CD4-positive, CD25-positive, alpha-beta regulatory T cell (primary cell): ENCODE measurements around the gene CYBA. TPM values are rescaled to one million over a fixed set of nuclear protein-coding genes. Genes with fewer than 3 reads are reported as not detected.

Experiments
- ATAC-seq, 2 donors: fragments of 150-1000 bp; cut with Tn5 transposase; one replicate each; pipeline ENCODE4 v1.10.0; 2021; ENCODE audit warnings: low read depth in 2 of 2, moderate number of reproducible peaks in 2 of 2, moderate library complexity in 1 of 2
- DNase-seq, 3 donors: peaks; one replicate each; pipeline versions ENCODE4 v3.0.0 to v3.0.0-alpha.2; 2012 to 2022; ENCODE audit warnings: mixed read lengths in 1 of 3
- H3K27ac ChIP-seq: one replicate; pipeline ENCODE4 v1.7.0; 2013; ENCODE audit warnings: mild to moderate bottlenecking, low read length; ENCODE audit not compliant: insufficient read depth, poor library complexity, severe bottlenecking
- H3K27me3 ChIP-seq: one replicate; pipeline ENCODE4 v1.7.0; 2013; ENCODE audit warnings: low read length; ENCODE audit not compliant: control insufficient read depth, insufficient read depth
- H3K36me3 ChIP-seq: one replicate; pipeline ENCODE4 v1.7.0; 2013; ENCODE audit warnings: mild to moderate bottlenecking, low read length, moderate library complexity; ENCODE audit not compliant: control insufficient read depth, insufficient read depth
- H3K4me1 ChIP-seq: 2 replicates; pipeline ENCODE4 v1.7.0; 2013; ENCODE audit warnings: mild to moderate bottlenecking, low read length; ENCODE audit not compliant: insufficient read depth, control insufficient read depth, poor library complexity, severe bottlenecking
- H3K4me3 ChIP-seq: one replicate; pipeline ENCODE4 v1.7.0; 2013; ENCODE audit warnings: low read depth, mild to moderate bottlenecking, low read length, moderate library complexity
- H3K9me3 ChIP-seq, 2 experiments: 1 replicate in 1 of 2; 2 replicates in 1 of 2; pipeline ENCODE4 v1.7.0; 2013; ENCODE audit warnings: low read length in 2 of 2, mild to moderate bottlenecking in 1 of 2, moderate library complexity in 1 of 2; ENCODE audit not compliant: control insufficient read depth in 2 of 2
- H3K27ac Mint-ChIP-seq, 3 donors: one replicate each; pipeline ENCODE4 v1.8.0; 2020 to 2022; ENCODE audit warnings: mild to moderate bottlenecking in 3 of 3, mixed read lengths in 3 of 3, moderate library complexity in 2 of 3
- H3K27me3 Mint-ChIP-seq: one replicate; pipeline ENCODE4 v1.8.0; 2022; ENCODE audit warnings: mild to moderate bottlenecking, mixed read lengths
- H3K36me3 Mint-ChIP-seq: one replicate; pipeline ENCODE4 v1.8.0; 2020; ENCODE audit warnings: mixed read lengths
- H3K4me1 Mint-ChIP-seq, 4 donors: one replicate each; pipeline ENCODE4 v1.8.0; 2020 to 2022; ENCODE audit warnings: mixed read lengths in 4 of 4, mild to moderate bottlenecking in 1 of 4
- H3K4me3 Mint-ChIP-seq, 4 donors: one replicate each; pipeline ENCODE4 v1.8.0; 2020 to 2022; ENCODE audit warnings: mild to moderate bottlenecking in 4 of 4, mixed read lengths in 4 of 4, moderate library complexity in 3 of 4
- H3K9me3 Mint-ChIP-seq, 7 donors: one replicate each; pipeline ENCODE4 v1.8.0; 2020 to 2022; ENCODE audit warnings: mixed read lengths in 7 of 7, mild to moderate bottlenecking in 3 of 7, moderate library complexity in 2 of 7
- polyA plus RNA-seq, 4 donors: library from polyadenylated mRNA; unstranded; fragments of 300-500 nt; fragmentation: Illumina TruSeq; gene quantifications; one replicate each; pipeline ENCODE4 v1.2.3, GENCODE V29; 2021
- total RNA-seq: library from RNA; stranded (reverse); gene quantifications from one replicate; pipeline ENCODE4 v1.2.3, GENCODE V29; 2022

Gene CYBA
- total and polyA plus RNA-seq, 5 donors from 2014 or later, result 351 to 964 (median 715) TPM

DNA sequence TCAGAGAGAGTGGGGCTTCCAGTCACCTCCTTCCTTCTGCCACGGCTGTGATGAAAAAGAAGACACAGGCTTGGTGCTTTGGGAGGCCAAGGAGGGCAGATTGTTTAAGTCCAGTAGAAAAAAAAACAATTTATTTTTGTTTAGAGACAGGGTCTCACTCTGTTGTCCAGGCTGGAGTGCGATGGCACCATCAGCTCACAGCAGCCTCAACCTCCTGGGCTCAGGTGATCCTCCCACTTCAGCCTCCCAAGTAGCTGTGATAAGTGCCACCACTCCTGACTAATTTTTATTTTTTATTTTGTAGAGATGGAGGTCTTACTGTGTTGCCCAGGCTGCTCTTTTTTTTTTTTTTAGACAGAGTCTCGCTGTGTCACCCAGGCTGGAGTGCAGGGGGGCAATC lies 14.7 kb upstream of the CYBA start:
- Histone ChIP-seq H3K4me1 (peaks cover 19% of the 10 kb centered on the region), H3K27ac (no peak overlapping the region), H3K36me3 (no peaks in the 10 kb centered on the region), H3K27me3 (no peaks in the 10 kb centered on the region), H3K4me3 (no peak overlapping the region), H3K9me3 (no peaks in the 10 kb centered on the region)
- H3K9me3 Mint-ChIP-seq, result no peaks in the 10 kb centered on the region
- peak overlapping the region in 2 of 4 donors; percentile 62 to 73 for H3K4me3 Mint-ChIP-seq
- H3K4me1 Mint-ChIP-seq, result peaks cover 7 to 29% (median 13%) of the 10 kb centered on the region in 4 donors
- no peaks in the 10 kb centered on the region for H3K27me3 Mint-ChIP-seq
- ATAC-seq, result no peak
- no peak overlapping the region for H3K27ac Mint-ChIP-seq
- no peak for DNase-seq
- H3K36me3 Mint-ChIP-seq, result peaks cover 3% of the 10 kb centered on the region

DNA sequence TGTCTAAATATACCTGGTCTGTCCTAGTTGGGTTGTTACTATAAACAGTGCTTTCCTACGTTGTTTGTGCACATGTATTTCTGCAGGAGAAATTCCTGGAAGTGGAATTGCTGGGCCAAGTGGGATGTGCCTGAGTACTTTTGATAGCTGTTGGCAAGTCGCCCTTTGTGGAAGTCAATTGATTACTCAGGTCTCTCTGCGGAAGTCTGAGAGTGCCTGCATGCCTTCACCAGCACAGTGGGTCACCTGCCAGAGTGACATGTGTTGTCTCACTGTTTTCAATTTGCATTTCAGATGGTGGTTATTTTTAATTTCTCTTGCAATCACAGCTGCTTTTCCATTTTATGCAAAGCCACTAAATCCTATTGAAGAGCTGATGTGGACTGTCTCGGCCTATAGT lies 14.3 kb upstream of the CYBA start:
- H3K4me3 Mint-ChIP-seq, result peak overlapping the region; percentile 60 to 82 (median 68)
- Histone ChIP-seq H3K36me3 (no peaks in the 10 kb centered on the region), H3K9me3 (no peaks in the 10 kb centered on the region), H3K27me3 (no peaks in the 10 kb centered on the region), H3K4me3 (no peak overlapping the region), H3K27ac (no peak overlapping the region), H3K4me1 (peaks cover 19% of the 10 kb centered on the region)
- no peak for DNase-seq
- H3K36me3 Mint-ChIP-seq, result peaks cover 3% of the 10 kb centered on the region
- peaks cover 7 to 29% (median 13%) of the 10 kb centered on the region in 4 donors for H3K4me1 Mint-ChIP-seq
- H3K27ac Mint-ChIP-seq, result peak overlapping the region in 1 of 3 donors; percentile 44
- no peaks in the 10 kb centered on the region for H3K27me3 Mint-ChIP-seq
- H3K9me3 Mint-ChIP-seq, result no peaks in the 10 kb centered on the region
- no peak for ATAC-seq

DNA sequence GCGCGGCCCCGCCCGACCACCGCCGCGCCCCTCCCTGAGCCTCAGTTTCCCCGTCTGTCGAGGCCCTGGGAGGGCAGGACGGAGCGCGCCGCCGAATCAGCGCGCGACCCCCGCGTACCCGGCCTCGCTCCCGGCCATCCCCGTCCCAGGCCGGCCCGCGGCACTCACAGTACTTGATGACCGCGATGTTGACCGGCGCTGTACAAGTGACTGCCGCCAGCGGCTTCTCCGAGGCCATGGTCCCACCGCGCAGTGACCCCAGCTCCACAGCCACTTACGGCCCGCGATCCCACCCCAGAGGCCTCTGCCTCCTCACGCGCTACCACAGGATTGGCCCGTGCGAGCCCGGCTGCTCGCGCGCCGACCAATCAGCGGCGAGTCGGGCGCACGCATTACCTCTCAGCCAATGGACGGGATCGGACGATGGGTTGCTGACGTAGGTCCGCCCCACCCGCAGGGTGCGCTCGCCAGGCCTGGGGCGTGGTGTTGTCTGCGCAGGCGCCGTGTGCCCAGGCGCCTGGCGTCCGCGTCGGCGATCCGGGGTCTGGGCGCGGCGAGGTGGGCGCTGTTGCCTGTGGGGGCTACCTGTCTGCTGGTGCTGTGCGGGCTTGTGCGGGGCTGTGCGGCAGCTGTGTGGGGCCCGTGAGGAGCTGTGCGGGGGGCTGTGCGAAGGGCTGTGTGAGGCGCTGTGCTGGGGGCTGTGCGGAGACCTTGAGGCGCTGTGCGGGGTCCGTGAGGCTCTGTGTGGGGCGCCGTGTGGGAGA lies 12.2 kb upstream of the CYBA start, which contains the start of gene MVD:
Gene MVD (minus strand): TSS at position 249 of the 764 bp plus-strand sequence. CDS start 11 bp downstream, at position 238.
- Mint-ChIP-seq H3K27me3 (no peaks in the 10 kb centered on the region), H3K4me1 (peaks cover 7 to 29% (median 13%) of the 10 kb centered on the region in 4 donors), H3K9me3 (no peaks in the 10 kb centered on the region), H3K36me3 (peaks cover 3% of the 10 kb centered on the region), H3K4me3 (peak within 1 kb of the TSS; percentile 93 to 95 (median 94)), H3K27ac (peak within 1 kb of the TSS; percentile 85 to 96 (median 93))
- no peaks in the 10 kb centered on the region for H3K9me3 ChIP-seq
- ATAC-seq (peak; percentile 98 to 99), DNase-seq (peak; percentile 95 to 98 (median 95))
- H3K4me3 ChIP-seq, result peak within 1 kb of the TSS; percentile 59
- H3K27ac ChIP-seq, result peak within 1 kb of the TSS; percentile 88
- H3K36me3 ChIP-seq, result no peaks in the 10 kb centered on the region
- peaks cover 19% of the 10 kb centered on the region for H3K4me1 ChIP-seq
- H3K27me3 ChIP-seq, result no peaks in the 10 kb centered on the region

DNA sequence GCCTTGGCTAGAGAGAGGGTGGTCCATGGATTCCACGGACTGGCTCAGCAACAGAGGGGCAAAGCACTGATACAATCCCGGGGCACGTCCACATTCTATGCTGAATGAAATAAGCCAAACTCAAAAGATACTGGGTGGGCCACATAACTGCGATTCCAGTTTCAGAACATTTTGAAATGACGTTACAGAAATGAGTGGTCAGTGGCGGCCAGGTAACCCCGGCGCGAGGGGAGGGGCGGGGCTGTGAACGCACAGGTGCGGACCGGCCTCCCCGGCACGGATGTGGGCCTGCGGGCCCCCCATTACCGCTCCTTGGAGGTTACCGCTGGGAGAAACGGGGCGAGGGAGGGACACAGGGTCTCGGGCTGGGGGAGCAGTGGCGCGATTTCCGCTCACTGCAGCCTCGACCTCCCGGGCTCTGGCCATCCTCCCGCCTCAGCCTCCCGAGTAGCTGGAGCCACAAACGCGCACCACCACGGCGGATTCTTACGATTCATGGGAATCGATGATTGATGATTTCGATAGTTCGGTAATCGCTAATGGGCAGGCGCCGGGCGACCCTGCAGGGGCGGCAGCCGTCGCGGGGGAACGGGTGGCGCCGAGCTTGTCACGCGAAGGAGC lies 11.5 kb upstream of the CYBA start:
- Mint-ChIP-seq H3K36me3 (peaks cover 2% of the 10 kb centered on the region), H3K27me3 (no peaks in the 10 kb centered on the region), H3K27ac (peak overlapping the region; percentile 64 to 90 (median 85)), H3K4me1 (peaks cover 7 to 29% (median 13%) of the 10 kb centered on the region in 4 donors), H3K9me3 (no peaks in the 10 kb centered on the region), H3K4me3 (peak overlapping the region; percentile 84 to 95 (median 92))
- H3K36me3 ChIP-seq, result no peaks in the 10 kb centered on the region
- peak in 2 of 3 donors; percentile 16 to 27 for DNase-seq
- no peaks in the 10 kb centered on the region for H3K27me3 ChIP-seq
- peaks cover 19% of the 10 kb centered on the region for H3K4me1 ChIP-seq
- ATAC-seq, result no peak
- H3K9me3 ChIP-seq, result no peaks in the 10 kb centered on the region
- peak overlapping the region; percentile 59 for H3K4me3 ChIP-seq
- H3K27ac ChIP-seq, result peak overlapping the region; percentile 88

DNA sequence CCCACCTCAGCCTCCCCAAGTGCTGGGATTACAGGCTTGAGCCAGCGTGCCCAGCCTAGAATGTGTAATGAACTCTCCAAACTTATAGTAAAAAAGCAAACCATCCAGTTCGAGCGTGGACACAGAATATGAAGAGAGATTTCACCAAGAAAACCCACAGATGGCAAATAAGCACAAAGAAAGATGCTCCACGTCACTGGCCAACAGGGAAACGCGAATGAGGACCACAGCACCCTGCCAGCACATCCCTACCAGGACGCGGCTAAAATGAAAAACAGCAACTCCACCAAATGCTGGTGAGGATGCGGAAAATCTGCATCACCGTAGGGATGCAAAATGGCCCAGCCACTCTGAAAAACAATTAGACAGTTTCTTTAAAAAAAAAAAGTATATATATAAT lies 10.6 kb upstream of the CYBA start:
- peak overlapping the region; percentile 7 to 93 (median 72) for H3K4me3 Mint-ChIP-seq
- no peaks in the 10 kb centered on the region for H3K36me3 Mint-ChIP-seq

GRCh38 chr16:88659160-88659559 lies 8.3 kb upstream of the CYBA start:
- Histone ChIP-seq H3K4me3 (no peak overlapping the region), H3K4me1 (peaks cover 18% of the 10 kb centered on the region), H3K27me3 (no peaks in the 10 kb centered on the region), H3K9me3 (no peaks in the 10 kb centered on the region), H3K36me3 (no peaks in the 10 kb centered on the region), H3K27ac (no peak overlapping the region)
- Mint-ChIP-seq H3K36me3 (peaks cover 5% of the 10 kb centered on the region), H3K4me1 (peaks cover 7 to 20% (median 13%) of the 10 kb centered on the region in 4 donors), H3K27me3 (no peaks in the 10 kb centered on the region), H3K9me3 (no peaks in the 10 kb centered on the region), H3K27ac (no peak overlapping the region), H3K4me3 (no peak overlapping the region)
- DNase-seq, result no peak
- no peak for ATAC-seq

More for the DNA sequence above, 10.6 kb upstream of the CYBA start:
- no peaks in the 10 kb centered on the region for H3K27me3 Mint-ChIP-seq
- Histone ChIP-seq H3K4me3 (peak overlapping the region; percentile 26), H3K27ac (no peak overlapping the region), H3K4me1 (peaks cover 19% of the 10 kb centered on the region), H3K27me3 (no peaks in the 10 kb centered on the region), H3K9me3 (no peaks in the 10 kb centered on the region), H3K36me3 (no peaks in the 10 kb centered on the region)
- peaks cover 7 to 29% (median 13%) of the 10 kb centered on the region in 4 donors for H3K4me1 Mint-ChIP-seq
- ATAC-seq (no peak), DNase-seq (no peak)
- H3K9me3 Mint-ChIP-seq, result no peaks in the 10 kb centered on the region
- H3K27ac Mint-ChIP-seq, result peak overlapping the region in 1 of 3 donors; percentile 85

- Histone ChIP-seq H3K9me3 (no peaks in the 10 kb centered on the region), H3K4me3 (no peak overlapping the region), H3K36me3 (no peaks in the 10 kb centered on the region), H3K27me3 (no peaks in the 10 kb centered on the region), H3K4me1 (peaks cover 14% of the 10 kb centered on the region), H3K27ac (no peak overlapping the region)
- H3K4me3 Mint-ChIP-seq, result no peak overlapping the region
- no peak overlapping the region for H3K27ac Mint-ChIP-seq
- H3K27me3 Mint-ChIP-seq, result no peaks in the 10 kb centered on the region
- DNase-seq, result no peak
- peaks cover 5% of the 10 kb centered on the region for H3K36me3 Mint-ChIP-seq
- peaks cover 7 to 18% (median 13%) of the 10 kb centered on the region in 4 donors for H3K4me1 Mint-ChIP-seq
- H3K9me3 Mint-ChIP-seq, result no peaks in the 10 kb centered on the region
- no peak for ATAC-seq
These were observed 7.9 kb upstream of the CYBA start for GRCh38 chr16:88658714-88659113.
